Stimulated activated CD8-positive, alpha-beta memory T cell treated with anti-CD3 and anti-CD28 coated beads, Interleukin-7, amount 100 ng/mL, for 4 hours (primary cell): Measurements from ENCODE around the gene CAB39.
A peak's percentile ranks its signal among the peaks of the same experiment; 100 is the strongest.

Experiments
- DNase-seq, 2 donors: peaks; one replicate each; pipeline ENCODE4 v3.0.0-alpha.2; 2020; ENCODE audit warnings: low read depth in 2 of 2

CAB39 gene

DNA sequence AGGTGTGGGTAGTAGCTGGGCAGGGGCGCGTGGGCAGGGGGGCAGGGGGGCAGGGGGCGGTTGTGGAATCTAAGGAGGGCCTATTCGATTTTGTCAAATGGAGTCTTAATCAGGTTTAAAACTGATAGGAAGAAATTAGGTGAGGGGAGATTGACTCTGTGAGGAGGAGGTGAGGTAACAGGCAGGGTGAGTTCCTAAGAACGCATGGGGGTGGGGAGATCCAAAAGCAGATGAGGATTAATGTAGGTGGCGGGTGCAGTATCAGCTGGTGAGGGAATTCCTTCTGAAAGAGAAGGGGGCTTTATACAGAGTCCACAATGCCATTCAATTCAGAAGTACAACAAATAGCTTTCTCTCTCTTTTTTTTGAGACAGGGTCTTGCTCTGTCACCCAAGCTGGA, 72.7 kb downstream of the CAB39 start:
- no peak for DNase-seq

GRCh38 chr2:230787101-230787500, 74.5 kb downstream of the CAB39 start:
- no peak for DNase-seq

DNA sequence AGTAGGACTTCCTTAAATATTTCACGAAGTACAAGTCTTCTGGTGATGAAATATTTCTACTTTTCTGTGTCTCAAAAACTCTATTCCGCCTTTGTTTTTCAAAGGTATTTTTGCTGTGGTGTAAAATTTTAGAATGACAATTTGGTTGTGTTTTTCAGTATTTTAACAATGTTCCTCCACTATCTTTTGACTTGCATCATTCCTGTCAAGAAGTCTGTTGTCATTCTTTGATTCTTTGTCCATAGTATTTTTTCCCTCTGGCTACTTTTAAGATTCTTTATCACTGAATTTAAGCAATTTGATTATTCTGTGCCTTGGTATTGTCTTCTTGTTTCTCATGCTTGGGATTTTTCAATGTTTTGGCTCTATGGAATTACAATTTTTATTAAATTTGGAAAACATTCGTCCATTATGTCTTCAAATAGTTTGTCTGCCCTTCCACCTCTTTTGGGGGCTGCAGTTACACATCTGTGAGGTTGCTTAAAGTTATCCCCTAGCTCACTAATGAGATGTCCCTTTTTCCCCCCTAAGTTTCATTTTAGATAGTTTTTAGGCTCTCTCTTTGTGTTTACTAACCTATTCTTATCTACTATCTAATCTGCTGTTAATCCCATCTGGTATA, 76.0 kb downstream of the CAB39 start:
- no peak for DNase-seq

DNA sequence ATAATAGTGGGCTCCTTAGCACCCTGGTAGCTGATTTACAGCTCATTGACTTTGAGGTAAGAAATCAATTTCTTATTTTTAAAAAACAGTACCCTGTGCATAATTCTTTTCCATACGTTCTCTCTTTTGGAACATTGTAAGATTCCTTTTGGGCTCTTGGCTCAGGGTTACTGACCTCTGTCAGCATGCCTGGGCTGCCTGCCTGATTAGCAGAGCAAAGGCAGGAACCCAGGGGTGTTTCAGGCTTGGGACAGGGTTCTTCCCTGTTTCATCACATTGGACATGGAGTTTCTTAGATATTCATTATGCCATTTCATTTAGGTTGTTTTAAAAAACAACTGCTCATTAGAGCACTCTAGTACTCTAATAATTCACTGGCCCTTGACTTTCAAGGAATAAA, 78.3 kb downstream of the CAB39 start:
- DNase-seq, result no peak

DNA sequence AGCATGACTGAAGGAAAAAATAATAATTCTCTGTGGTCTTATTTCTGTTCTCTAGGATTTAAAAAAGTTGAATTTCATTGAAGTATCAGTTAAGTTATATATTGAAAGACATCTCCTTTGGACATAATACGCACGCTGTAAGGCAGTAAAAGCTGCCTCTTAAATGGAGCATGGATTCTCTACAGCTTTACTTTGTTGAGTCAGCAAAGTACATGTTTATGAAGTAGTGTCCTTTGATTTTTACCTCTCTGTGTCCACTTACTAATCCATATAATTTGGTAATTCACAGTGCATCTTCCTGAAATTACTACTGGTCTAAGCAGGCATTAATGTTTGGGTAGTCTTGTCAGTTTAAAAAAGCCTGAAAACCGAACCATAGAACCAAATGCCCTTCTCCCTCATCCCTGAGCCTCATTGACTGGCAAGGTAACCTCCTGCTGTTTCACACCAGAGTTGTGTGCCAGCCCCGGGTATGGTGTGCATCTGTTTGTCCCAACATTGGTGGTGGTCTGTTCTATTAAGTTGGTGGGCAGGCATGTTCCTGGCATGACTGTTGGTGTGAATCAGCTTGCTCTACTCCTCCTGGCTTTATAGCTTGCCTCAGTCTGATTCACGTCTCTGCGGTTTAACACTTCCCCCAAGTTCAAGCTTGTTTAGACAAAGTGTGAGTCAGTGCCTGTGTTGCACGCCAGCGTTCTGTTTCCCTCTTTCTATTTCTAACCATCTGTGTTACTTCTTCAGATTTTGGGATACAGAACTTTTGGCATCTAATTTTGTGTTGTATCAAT, 81.1 kb downstream of the CAB39 start:
- peak; percentile 64 to 71 for DNase-seq

GRCh38 chr2:230794497-230794896, 81.9 kb downstream of the CAB39 start:
- DNase-seq, result peak in 1 of 2 donors; percentile 15

DNA sequence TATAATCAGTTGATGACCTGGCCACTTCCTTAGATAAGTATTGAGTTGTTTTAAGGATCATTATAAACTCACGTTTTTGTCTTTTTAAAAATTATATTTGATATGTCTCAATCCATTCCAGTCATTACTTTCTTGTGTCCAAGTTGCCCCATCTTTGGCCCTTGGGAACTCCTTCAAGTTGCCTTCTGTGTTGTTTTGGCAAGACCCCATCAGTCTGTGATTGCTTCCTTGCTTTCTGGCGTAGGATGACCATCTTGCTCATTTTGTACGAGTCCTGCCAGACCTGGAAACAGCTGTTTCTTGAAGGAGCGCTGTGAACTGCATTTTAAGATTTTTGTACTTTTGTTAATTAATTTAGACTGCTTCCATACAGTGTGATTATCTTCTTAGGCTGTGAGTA, 83.2 kb downstream of the CAB39 start:
- DNase-seq, result no peak

DNA sequence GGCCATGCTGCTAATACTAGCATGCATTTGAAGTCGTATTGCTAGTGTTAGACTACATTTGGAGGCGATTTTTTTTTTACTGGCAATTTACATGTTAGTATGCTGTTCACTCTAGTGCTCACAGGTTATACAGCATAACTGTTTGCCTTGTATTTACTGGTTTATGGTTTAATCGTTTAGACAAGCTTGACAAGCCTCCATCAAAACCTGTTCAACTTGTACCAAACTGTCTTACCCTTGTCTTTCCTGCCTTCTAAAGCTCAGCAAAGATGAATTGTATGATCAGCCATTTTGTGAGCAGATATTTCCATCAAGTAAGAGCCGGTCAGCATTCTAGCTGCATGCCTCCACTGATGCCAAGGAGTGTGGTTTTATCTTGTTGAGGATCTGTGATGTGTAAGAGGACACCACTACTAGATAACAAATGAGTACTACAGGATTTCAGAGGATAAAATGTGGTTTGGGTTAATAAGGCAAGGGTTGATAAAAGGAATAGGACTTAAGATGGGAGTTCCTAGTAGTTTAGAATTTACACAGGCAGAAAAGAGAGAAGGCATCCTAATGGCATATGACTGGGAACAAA, 83.7 kb downstream of the CAB39 start:
- no peak for DNase-seq

- no peak for DNase-seq
Observed at GRCh38 chr2:230797515-230798495, 85.2 kb downstream of the CAB39 start.

DNA sequence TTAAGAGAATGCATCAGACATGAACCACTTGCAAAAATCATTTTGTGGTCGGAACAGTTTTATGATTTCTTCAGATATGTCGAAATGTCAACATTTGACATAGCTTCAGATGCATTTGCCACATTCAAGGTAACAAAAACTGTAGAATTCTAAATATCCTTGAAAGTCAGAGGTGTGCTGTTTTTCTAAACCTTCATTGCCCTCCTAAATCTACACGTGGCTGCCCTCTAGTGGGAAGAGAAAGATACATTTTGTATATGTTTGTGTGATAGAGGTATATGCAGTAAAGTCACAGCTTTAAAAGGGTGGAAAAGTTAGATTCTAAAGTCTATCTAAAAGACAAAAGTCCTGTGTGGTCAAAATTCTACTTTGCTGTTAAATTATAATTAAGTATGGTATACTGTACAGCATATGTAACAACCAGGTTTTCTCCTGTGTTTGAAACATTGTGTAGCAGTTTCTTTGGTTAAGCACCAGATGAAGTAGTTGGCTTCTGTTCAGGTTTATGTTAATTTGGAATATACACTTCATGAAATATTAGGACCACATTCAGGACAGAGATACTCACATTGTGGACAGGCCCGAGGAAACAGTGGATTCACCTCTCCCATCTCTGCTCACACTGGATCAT, 86.2 kb downstream of the CAB39 start:
- no peak for DNase-seq

GRCh38 chr2:230805353-230806017, 92.8 kb downstream of the CAB39 start:
- no peak for DNase-seq

DNA sequence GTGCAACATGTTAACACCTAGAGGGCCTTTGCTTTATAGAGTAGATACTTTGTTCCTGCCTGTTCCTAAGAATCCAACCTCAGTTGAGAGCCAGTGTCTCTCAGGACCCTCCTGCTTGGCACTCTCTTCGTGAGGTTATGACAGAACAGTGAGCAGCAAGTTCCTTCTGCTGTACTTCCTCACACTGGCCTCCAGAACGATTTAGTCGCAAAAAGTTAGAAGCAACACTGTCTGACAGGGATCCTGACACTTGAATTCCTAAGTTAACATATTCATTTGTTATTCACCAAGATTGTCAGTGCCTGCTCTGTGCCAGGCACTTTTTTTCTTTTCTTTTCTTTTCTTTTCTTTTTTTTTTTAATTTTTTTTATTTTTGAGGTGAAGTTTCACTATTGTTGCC, 95.1 kb downstream of the CAB39 start:
- DNase-seq, result no peak

GRCh38 chr2:230809015-230809414, 96.4 kb downstream of the CAB39 start:
- DNase-seq, result no peak

DNA sequence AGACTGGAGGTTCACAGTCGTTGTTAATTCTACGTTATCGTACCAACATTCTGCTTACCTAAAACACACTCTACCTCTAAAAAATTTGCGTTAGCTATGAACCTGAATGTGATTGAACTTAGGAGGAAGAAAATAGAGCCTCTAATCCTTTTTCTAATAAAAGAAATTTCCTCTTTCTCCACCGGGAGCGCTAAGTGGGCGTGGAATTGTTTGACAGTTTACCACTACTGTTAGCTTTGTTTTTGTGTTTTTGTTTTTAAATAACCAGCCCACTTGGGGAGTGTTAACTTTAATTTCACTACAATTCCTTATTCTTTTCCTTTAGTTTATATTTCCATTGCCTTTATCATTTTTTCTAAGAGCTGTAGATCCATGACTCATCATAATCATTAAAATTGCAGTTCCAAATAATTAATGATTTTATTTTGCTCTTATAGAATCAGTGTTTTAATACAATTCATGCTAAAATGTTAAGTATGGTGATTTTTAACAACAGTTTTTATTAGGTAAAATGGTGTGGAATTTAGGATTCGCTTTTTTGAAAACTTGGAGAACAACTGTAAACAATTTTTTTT, 97.1 kb downstream of the CAB39 start:
- DNase-seq, result no peak

- DNase-seq, result no peak
Observed at GRCh38 chr2:230811508-230811907, 98.9 kb downstream of the CAB39 start.

DNA sequence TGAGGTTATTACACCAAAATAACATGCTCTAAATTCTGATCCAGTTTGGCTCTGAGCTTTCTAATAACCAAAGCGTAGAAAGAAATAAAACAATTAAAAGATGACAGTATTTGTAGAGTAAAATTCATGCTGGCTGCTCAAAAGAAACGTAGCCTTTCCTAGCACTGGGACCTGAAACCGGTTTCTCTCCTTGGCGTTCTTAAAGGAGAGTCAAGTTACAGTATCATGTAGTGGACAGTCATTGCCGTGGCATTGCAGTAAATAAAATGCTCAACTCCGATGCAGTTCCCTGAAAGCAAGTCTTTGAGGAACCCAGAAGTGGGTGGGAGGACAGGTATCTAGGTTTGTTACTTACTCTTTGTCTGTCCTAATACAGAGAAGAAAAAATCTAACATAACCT, 99.4 kb downstream of the CAB39 start:
- DNase-seq, result no peak

- DNase-seq, result no peak
Observed at GRCh38 chr2:230814616-230815015, 102.0 kb downstream of the CAB39 start.

DNA sequence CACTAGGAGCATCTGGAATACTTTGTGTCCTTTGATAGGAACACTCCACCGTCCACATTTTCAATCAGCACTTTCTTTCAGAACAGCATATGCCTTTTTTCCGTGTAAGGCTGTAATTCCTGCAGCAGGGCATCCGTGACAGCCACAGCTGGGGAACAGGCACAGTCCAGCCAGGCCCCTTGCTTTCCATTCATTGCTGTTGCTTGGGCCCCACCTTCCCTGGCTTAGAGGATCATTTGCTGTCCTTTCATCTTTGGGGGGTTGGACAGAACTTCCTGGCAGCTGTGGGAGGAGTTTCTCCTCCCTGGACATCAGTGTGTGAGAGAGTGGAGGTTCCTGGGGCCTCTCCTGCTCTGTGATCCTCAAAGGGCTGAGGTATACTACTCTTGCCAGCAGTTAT, 102.4 kb downstream of the CAB39 start:
- no peak for DNase-seq

DNA sequence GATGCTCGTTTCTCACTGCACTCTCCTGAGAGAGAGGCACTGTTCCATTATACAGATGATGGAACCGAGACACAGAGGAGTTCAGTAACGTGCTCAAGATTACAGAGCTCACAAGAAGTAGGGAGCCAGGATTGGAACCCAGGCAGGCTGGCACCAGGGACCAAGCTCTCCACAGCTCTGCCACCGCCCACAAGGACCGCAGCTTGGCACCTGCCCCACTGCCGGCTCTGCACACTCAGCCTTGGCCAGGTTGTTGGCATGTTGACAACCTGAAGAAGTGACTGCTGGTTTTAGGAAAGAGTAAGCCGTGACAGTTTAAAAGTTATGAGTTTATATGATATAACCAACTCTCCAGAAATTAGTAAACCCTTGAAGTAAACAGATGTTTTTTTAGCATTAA, 104.1 kb downstream of the CAB39 start:
- DNase-seq, result no peak

- DNase-seq, result no peak
Observed at GRCh38 chr2:230819433-230819832, 106.8 kb downstream of the CAB39 start.
